ENCODE data around the gene CXXC5. TPM values are rescaled to one million over a fixed set of nuclear protein-coding genes. Genes with fewer than 3 reads are reported as not detected.

CXXC5 gene
- total RNA-seq, 2 experiments from 2014 or later: 26.7 to 113 TPM

- H3K9me2 ChIP-seq (ENCODE audit: insufficient read depth, low read length): no peaks in the 10 kb centered on the region
- TF ChIP-seq EZH2phosphoT487 (IDR thresholded peaks at IDR 0.05; ENCODE audit: borderline replicate concordance, low read depth, low read length): no peak
- no peak for TF ChIP-seq CTCF (conservative IDR thresholded peaks at IDR 0.05; ENCODE audit: low read length)
- ChIA-PET CTCF (ENCODE audit: unreplicated experiment) (no interaction called here), POLR2A (no interaction called here)
- intact Hi-C loops (cut with micrococcal nuclease; ENCODE audit: unreplicated experiment): no loop called here
- H3K36me3 ChIP-seq (ENCODE audit: insufficient read depth, low read length): peaks cover 49% of the 10 kb centered on the region
- H3K4me3 ChIP-seq (ENCODE audit: low read depth, low read length, poor library complexity, severe bottlenecking): no peak overlapping the region
- no peak overlapping the region for H2AFZ ChIP-seq (ENCODE audit: low read length)
- no peak overlapping the region for H3K4me2 ChIP-seq (ENCODE audit: low read length)
- DNase-seq (ENCODE audit: low spot score): no peak
- peaks cover 3% of the 10 kb centered on the region; the same call in 1 of the 2 replicates for H3K79me2 ChIP-seq (ENCODE audit: insufficient read depth, low read depth, low read length)
- H3K27ac ChIP-seq (ENCODE audit: low read depth, low read length, poor library complexity, severe bottlenecking): no peak overlapping the region
- no peaks in the 10 kb centered on the region for H3K9me3 ChIP-seq (ENCODE audit: low read length)
- no peaks in the 10 kb centered on the region; the same call in 1 of the 2 replicates for H4K20me1 ChIP-seq (ENCODE audit: insufficient read depth, low read length)
- peaks cover 43% of the 10 kb centered on the region for H3K4me1 ChIP-seq (ENCODE audit: insufficient read depth, low read length, poor library complexity, severe bottlenecking)
- no TSS peak for BruUV-seq (replicated peaks)
Observed at GRCh38 chr5:139682016-139682975, 34.1 kb downstream of the CXXC5 start.

- no peaks in the 10 kb centered on the region for H3K9me3 ChIP-seq (ENCODE audit: low read length)
- H4K20me1 ChIP-seq (ENCODE audit: insufficient read depth, low read length): no peaks in the 10 kb centered on the region
- H2AFZ ChIP-seq (ENCODE audit: low read length): no peak overlapping the region
- TSS peak; percentile 89 for BruUV-seq (replicated peaks)
- DNase-seq (ENCODE audit: low spot score): no peak
- peaks cover 56% of the 10 kb centered on the region for H3K4me1 ChIP-seq (ENCODE audit: insufficient read depth, low read length, poor library complexity, severe bottlenecking)
- no peaks in the 10 kb centered on the region for H3K9me2 ChIP-seq (ENCODE audit: insufficient read depth, low read length)
- intact Hi-C loops (cut with micrococcal nuclease; ENCODE audit: unreplicated experiment): no loop called here
- peak overlapping the region; percentile 74 for H3K4me2 ChIP-seq (ENCODE audit: low read length)
- TF ChIP-seq EZH2phosphoT487 (IDR thresholded peaks at IDR 0.05; ENCODE audit: borderline replicate concordance, low read depth, low read length) (no peak), CTCF (conservative IDR thresholded peaks at IDR 0.05; ENCODE audit: low read length) (no peak)
- POLR2A ChIA-PET: interaction anchor here (0.9 to 2.3 kb wide), 2 partner anchors 8 to 15 kb away, joined by 3 to 8 read pairs; no protein-coding TSS in a partner anchor
- peak overlapping the region; percentile 90 for H3K27ac ChIP-seq (ENCODE audit: low read depth, low read length, poor library complexity, severe bottlenecking)
- peaks cover 49% of the 10 kb centered on the region for H3K36me3 ChIP-seq (ENCODE audit: insufficient read depth, low read length)
- H3K4me3 ChIP-seq (ENCODE audit: low read depth, low read length, poor library complexity, severe bottlenecking): no peak overlapping the region
- H3K79me2 ChIP-seq (ENCODE audit: insufficient read depth, low read depth, low read length): no peaks in the 10 kb centered on the region
- CTCF ChIA-PET (ENCODE audit: unreplicated experiment): interaction anchor here (1.1 kb wide), 1 partner anchor 9 kb away, joined by 3 read pairs; no protein-coding TSS in a partner anchor
Observed at GRCh38 chr5:139683295-139684271, 35.4 kb downstream of the CXXC5 start.
